ENCODE data around the gene ITGB5.

- TF ChIP-seq POLR2A (IDR thresholded peaks at IDR 0.05; ENCODE audit: extremely low read depth, insufficient read length) (no peak), CTCF (IDR thresholded peaks at IDR 0.05; ENCODE audit: low read depth, low read length) (no peak)
- TF ChIP-seq, protein P1, sequence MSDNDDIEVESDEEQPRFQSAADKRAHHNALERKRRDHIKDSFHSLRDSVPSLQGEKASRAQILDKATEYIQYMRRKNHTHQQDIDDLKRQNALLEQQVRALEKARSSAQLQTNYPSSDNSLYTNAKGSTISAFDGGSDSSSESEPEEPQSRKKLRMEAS (IDR thresholded peaks at IDR 0.05; ENCODE audit: low read depth, low read length) = no peak
Measured at GRCh38 chr3:124802702-124803101, 84.5 kb downstream of the ITGB5 start.
